HT1080 (cell line): ENCODE measurements around the gene TSHZ2. TPM values are rescaled to one million over a fixed set of nuclear protein-coding genes. Genes with fewer than 3 reads are reported as not detected.
"Not testable (repeated sequence)": the region's sequence is repeated elsewhere in the genome, so short reads cannot be mapped to it uniquely, and the experiment has no call there.

Experiments
- DNase-seq: peaks from one replicate; pipeline ENCODE4 v3.0.0-alpha.2; 2015; ENCODE audit warnings: low read depth
- total RNA-seq: library from RNA; depleted of rRNA; stranded (reverse); fragments of >200 nt; shearing (Covaris generic); gene quantifications from 2 replicates; pipeline ENCODE4 v1.2.3, GENCODE V29; 2014

The TSHZ2 gene
- total RNA-seq, 1 experiment from 2014 or later = not detected

GRCh38 chr20:53403029-53403428 is 430.9 kb downstream of the TSHZ2 start:
- DNase-seq = no peak

- no peak for DNase-seq
Observed at GRCh38 chr20:53405139-53405538, 433.0 kb downstream of the TSHZ2 start.

GRCh38 chr20:53406580-53406979 is 434.4 kb downstream of the TSHZ2 start:
- DNase-seq = no peak

DNA sequence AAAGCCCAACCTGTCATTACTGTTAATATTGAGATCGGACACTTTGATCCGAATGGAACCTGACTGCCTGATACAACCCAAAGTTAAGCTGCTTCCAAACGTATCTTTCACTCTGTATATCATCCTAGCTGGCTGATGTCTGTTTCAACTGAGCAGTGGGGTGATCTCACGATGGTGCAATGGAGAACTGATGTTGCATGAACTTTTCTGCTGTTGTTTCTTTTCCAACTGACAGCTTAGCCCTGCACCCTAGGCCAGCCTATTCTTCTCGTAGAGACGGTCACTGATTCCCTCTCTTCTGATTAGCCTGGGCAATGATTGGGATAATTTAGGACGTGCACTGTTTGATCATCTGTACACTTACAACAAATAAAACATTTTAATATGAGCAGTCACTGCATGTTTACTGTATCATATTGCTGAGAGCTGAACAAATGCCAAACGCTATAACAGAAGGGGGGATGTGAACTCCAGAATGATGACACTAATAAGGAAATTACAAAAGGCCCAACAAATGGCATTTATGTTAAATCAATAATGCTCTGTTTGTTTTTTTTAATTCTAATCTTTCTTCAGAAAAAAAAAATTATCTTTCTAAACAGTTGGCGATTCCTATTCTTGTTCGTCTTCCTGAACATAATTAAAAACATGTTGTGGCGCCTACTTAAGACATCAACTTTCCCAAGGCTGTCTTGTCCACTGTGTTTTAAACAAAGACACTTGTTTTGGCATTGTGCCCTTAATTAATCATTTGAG is 436.7 kb downstream of the TSHZ2 start:
- DNase-seq = no peak

DNA sequence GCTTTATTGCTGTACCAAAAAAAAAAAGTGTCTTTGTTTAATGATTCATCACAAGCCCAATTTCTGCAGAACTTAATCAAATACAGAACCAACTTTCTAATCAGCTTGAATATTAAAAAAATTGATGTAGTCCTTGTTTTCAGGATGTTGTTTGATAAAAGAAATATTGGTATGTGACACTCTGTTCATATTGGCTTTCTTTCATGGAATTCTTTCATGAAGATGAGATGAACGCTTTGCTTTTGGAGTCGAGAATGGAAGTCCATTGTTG is 437.2 kb downstream of the TSHZ2 start:
- no peak for DNase-seq

DNA sequence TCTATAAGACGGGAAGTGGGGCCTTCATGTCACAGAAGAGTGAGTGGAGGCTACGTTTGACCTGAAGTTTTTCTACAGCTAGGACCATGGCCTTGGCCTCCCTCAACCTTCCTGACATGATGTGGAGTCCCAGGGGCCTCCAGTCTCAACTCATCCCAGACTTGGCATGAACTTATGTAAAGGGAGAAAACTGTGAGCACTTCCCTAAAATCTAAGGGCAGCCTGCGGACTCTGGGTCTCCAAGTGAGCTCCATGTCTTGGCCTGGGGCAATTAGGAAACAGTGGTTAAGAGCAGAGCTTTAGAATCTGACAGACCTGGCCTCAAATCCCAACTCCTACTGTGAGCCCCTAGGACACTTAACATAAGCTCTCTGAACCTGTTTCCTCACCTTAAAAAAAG is 439.0 kb downstream of the TSHZ2 start:
- no peak for DNase-seq

DNA sequence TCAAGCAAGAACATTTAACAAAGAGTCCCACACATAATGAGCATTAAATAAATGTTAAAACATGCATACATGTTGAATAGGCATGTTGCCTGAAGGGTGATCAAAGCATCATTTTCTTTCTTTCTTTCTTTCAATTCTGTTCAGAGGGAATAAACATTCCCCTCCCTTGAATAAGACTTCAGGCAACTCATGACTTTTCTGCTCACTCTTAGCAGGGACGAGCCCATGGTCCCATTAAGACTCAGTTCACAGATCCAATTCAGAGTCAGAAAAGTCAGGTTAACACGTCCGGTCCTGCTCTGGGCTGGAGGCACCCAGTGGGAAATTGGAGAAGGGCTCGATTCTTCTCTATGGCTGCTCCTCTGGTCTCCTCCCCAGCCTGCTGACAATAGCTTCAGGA is 439.7 kb downstream of the TSHZ2 start:
- DNase-seq = no peak

DNA sequence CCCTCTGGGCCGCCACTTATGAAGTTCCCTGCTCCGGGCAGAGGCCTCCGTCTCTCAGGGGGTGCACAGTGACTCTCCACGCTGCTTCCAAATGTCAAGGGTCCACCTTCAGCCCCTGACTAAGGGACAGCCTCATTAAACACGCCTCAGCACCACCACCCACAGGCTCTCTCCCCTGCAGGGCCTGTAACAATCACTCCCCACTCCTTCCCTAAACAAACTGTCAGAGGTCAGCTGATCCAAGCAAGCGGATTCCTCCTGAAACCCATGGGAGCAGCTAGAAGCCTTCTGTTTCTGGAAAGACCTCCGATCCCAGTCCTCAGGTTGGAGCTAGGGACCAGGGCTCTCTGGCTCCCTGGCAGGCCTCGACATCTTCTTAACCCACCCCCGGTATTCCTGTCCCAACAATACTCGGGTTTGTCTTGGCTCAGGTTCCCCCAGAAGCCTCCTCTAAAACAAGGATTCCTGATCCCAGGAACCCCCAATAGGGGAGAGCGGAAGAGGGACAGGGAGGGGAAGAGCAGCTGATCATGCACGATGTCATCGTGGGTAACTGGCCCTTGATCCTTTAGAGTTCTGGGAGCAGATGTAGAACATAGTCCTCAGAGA is 440.5 kb downstream of the TSHZ2 start:
- DNase-seq = no peak

GRCh38 chr20:53413186-53413631 is 441.1 kb downstream of the TSHZ2 start:
- DNase-seq = peak; percentile 18

GRCh38 chr20:53413845-53414244 is 441.7 kb downstream of the TSHZ2 start:
- DNase-seq = not testable (repeated sequence)

- no peak for DNase-seq
Observed at GRCh38 chr20:53419693-53420460, 447.7 kb downstream of the TSHZ2 start.

DNA sequence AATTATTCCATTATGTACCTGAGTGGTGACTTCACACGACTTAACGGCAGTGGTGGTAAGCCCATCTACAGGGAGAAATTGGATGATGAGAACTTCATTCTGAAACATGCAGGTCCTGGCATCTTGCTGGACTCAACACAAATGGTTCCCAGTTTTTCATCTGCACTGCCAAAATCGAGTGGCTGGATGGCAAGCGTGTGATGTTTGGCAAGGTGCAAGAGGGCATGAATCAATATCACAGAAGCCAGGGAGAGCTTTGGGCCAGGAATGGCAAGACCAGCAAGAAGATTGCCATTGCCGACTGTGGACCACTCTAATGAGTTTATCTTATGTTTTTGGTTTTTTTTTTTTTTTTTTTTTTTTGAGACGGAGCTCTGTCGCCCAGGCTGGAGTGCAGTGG is 449.2 kb downstream of the TSHZ2 start:
- no peak for DNase-seq

GRCh38 chr20:53422039-53422438 is 449.9 kb downstream of the TSHZ2 start:
- DNase-seq = no peak

GRCh38 chr20:53423587-53424146 is 451.5 kb downstream of the TSHZ2 start:
- no peak for DNase-seq

- no peak for DNase-seq
Observed at GRCh38 chr20:53425481-53425880, 453.3 kb downstream of the TSHZ2 start.

DNA sequence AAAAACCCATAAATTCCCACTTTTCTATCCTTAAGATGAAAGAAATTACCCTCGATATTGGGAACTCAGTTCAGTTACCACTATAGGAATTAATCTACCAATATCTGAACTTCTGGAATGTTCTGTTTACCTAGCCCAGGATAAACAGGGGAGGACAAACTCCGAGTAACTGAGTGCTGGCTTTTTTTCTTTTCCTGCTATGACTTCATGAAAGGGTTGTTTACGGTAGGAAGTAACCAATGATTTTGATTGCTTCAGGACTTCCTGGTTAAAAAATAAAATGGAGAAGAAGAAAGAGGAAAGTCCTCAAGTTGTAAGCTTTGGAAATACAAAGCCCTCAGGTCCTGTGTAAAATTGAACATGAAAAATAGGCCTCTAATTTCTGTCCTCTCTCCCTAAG is 453.8 kb downstream of the TSHZ2 start:
- no peak for DNase-seq

DNA sequence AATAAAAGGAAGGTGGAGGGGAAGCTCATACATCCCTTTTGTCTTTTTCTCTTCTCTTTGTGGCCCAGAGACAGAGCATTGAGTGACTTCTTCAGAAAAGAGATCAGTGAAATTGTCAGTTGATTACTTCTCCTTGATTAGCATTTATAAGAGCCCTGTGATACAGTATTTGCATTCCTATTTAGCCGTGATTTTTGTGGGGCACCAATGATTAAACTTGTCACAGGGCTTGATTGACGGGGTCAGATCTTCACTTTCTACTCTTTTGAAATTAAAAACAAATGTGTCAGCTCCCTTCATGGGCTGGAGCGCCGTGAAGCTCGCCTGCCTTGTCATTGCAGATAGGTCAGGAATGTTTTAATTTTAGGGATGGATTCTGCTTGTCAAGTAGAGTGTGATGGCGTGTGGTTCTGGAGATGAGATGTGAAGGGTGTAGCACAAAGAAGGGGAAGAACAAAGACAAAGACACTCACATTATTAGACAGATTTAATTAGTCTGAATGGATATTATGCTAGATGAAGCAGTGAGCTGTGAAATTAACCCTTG is 454.7 kb downstream of the TSHZ2 start:
- DNase-seq = no peak

GRCh38 chr20:53427951-53428350 is 455.8 kb downstream of the TSHZ2 start:
- DNase-seq = no peak

- no peak for DNase-seq
Observed at GRCh38 chr20:53428588-53428987, 456.4 kb downstream of the TSHZ2 start.

DNA sequence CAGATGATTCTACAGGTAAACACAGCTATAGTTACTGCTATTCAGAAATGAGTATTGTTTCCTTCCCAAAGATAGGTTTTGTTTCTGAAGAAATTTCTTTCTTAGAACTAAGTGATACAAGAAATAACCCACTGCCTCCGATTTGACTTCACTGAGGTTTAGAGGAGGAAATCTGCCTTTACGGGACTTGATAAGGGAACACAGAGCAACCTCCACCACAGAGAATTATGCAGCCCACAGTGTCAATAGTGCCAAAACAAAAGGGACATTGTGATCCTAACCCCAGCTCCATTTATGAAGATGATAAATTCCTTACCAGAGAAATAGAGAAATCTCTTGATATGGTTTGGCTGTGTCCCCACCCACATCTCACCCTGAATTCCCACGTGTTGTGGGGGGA is 456.8 kb downstream of the TSHZ2 start:
- DNase-seq = no peak

DNA sequence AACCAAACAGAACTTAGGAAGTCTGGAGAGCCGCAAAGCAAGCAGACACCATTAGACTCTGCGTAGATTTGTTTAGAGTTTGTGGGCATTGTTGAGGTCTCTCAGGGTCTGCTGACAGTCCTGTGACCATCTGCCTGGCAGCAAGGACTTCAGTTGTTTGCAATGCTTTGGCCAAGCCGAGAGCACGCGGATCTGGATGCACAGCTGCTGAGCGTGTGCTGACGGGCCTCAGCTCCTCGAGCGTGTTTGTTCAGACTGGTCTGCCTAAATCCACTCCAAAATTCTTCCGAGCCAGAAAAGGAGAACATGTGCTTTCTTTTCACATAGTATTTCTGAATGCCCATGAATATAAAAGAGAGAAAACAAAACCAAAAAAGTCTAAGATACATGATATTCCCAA is 462.5 kb downstream of the TSHZ2 start:
- DNase-seq = no peak

DNA sequence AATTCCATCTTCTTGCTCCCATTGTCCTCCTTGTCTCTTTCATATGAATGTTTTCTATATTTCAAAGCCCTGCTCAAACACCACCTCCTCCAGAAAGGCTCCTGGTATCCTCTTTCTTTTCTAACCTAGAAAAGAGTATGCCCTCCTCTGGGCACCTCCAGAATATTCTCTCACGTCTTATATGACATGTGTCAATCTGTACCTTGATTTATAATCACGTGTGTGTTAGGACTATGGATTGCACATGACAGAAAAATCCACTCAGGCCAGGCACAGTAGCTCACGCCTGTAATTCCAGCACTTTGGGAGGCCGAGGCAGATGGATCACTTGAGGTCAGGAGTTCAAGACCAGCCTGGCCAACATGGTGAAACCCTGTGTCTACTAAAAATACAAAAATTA is 464.8 kb downstream of the TSHZ2 start:
- not testable (repeated sequence) for DNase-seq
